Suppressor macrophage treated with lipopolysaccharide for 1 hour (primary cell): Measurements from ENCODE around the gene GRPR.

Experiments used
- DNase-seq, 3 donors: peaks; one replicate each; pipeline ENCODE4 v3.0.0-alpha.2; 2020 to 2022

Gene GRPR

DNA sequence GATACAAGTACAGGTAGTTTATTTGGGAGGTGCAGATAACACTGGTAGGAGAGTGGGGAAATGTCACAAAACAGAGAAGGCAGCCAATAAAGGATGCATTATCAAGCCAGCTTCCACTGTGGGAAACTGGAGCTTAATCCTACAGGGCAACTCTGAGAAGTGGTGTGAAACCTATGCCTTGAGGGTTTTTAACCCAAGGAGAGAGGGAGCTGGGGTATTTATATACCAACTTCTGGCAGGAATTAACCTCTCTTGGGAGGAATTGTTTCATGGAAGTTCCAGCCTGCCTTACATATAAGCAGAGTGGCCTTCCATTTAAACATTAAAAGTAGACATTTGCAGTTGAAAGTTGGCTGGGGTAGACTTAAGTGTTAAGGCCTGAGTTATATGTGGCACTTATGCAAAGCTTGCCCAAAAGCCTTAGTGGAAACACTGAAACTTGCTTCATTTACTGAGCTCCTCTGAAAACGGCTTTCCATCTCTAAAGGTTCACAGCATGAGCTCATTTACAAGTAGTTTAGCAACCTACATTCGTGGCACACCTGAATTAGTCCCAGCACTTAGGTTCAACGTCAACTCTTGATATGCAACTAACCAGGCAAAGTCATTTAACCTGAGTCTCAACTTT lies 63.1 kb downstream of the GRPR start:
- no peak for DNase-seq

DNA sequence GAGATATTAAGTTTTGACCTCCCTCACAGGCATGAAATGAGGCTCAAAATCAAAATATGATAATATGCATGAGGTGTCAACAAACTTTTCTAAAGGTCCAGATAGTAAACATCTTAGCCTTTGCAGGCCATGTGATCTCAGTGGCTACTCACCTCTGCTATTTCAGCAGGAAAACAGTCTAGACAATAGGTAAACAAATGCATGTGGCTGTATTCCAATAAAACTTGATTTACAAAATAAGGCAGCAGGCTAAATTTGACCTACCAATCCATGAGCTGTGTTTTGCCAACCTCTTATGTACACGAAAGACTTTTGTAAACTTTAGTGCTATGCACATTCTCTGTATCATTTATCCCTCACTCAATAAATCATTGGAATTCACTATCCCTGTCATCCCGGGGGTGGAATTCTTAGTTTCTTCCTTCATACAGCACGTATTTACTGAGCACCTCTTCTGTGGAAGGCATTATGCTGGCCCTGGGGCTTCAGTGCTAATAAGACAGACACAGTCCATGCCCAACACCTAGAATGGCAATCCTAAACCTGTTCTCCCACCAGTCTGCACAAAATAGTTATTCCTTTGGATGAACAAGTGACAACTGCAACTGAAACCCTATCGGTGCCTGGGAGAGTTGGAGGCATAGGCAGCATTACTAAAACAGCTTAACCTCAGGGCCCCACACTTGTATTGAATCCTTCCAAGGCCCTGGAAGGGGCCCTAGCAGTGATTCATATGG lies 63.8 kb downstream of the GRPR start:
- no peak for DNase-seq

DNA sequence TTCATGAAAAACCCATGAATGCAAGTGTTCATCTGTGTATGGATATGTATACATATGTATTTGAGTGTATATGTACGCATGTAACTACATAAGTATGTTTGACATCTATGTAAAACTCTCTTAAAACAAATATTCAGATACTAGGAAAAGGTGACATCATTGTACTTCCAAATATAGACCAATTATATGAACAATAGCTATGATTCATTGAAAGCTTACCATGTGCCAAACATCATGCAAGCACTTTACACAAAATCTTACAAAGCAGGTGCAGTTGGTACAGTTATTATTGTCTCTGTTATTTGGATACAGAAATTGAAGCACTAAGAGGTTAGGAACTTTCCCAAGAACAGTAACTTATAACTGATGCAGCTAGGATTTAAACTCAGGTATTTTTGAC lies 65.3 kb downstream of the GRPR start:
- DNase-seq: peak in 2 of 3 donors; percentile 7 to 29

DNA sequence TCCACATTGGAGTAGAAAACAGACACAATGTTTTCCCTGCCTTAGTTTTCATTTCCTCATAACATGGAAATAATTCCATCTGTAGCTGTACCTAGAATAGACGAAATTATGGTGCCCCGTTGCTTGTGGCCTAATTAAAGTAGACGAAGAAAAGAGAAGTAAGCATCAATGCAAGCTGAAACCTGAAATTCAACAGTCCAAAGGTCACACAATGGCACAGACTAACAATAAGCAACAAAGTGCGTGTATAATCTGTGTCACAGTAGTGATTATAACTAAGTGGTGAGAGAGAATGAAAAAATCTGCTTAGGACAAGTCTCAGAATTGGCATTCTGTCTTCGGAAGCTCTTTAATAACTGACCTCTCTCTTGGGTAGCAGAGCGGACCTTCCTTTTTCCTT lies 68.2 kb downstream of the GRPR start:
- no peak for DNase-seq

DNA sequence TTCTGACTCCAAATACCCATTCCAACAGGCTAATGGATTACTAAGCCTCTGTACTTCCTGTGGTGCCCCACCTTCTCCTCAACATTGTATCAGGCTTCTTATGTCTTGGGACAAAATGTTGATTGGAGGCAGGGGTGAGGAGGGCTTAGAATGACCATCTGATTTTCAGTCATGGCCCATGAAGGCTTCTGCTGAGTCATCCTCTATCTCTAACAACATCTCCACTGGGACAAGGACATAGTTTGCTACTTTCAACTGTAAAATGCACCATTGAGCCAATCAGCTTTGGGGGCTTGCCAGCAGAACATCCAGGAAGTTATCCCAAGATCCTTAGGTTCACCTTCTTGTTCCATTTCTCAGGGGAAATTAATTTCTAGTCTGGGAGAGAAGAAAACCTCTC lies 73.5 kb downstream of the GRPR start:
- DNase-seq: no peak

DNA sequence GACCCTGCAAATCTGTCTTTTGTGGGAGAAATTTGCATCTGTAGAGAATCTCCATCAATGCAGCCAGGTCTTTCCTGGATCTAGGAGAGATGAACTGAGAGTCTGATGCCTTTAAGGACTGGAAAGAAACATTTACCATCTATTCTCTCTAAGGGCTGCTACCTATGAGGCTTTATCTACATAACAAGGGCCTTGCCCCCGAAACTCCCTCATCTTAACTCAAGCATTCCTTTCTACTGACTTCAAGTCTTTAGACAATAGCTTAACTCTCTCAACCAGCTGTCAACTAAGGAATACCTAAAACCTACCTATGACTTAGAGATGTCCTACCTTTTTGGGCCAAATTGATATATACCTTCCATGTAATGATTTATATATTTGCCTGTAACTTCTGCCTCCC lies 76.0 kb downstream of the GRPR start:
- no peak for DNase-seq

DNA sequence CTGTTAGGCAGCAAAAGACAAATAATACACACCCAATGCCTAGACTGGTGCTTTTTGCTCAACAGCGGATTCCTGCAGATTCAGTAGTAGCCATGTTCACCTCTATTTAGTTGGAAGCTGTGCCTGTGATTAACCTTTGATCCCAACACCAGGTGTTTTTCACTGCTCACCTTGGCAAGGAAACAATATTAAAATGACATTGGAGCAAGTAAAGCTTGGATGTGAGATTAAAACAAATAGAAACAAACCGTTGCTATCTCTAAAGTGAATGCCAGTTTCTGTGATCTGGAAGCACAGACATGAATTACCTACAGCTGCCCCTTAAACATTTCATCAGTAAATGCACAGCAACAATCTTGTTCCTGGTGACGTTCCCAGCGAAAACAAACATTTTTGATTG lies 79.6 kb downstream of the GRPR start:
- no peak for DNase-seq
